Measurements from ENCODE around the gene TSPAN8.

DNA sequence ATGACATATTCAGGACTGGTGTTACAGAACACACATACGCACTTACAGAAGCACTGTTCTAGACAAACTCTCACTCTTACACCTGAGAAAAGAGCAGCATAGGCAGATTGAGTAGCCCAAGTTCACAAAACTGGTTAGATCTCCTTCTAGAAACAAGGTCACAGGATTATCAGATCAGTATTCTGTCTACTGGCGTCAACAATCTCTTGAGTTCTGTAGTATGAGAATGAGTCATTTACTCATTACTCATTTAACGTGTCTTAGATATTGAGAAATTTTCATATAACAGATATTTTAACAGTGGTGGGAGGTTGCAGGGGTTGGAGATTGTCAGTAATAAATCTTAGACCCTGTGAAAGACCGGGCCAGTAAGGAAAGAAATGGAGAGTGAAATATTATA, 2.8 kb upstream of the TSPAN8 start:
- TF ChIP-seq POLR2A (IDR thresholded peaks at IDR 0.05; ENCODE audit: low read depth, low read length) (no peak), POLR2AphosphoS5 (IDR thresholded peaks at IDR 0.05; ENCODE audit: low read depth, low read length) (no peak), PAX5 (IDR thresholded peaks at IDR 0.05; ENCODE audit: insufficient read depth, low read length, severe bottlenecking) (no peak), TAF1 (IDR thresholded peaks at IDR 0.05; ENCODE audit: low read depth, low read length) (no peak)
